ENCODE results near the gene CDIPT. TPM values are rescaled to one million over a fixed set of nuclear protein-coding genes. Genes with fewer than 3 reads are reported as not detected.
"Not testable (repeated sequence)": the region's sequence is repeated elsewhere in the genome, so short reads cannot be mapped to it uniquely, and the experiment has no call there.

Gene CDIPT
- total and polyA plus RNA-seq, 5 donors from 2014 or later, result 47.7 to 122 (median 106) TPM

DNA sequence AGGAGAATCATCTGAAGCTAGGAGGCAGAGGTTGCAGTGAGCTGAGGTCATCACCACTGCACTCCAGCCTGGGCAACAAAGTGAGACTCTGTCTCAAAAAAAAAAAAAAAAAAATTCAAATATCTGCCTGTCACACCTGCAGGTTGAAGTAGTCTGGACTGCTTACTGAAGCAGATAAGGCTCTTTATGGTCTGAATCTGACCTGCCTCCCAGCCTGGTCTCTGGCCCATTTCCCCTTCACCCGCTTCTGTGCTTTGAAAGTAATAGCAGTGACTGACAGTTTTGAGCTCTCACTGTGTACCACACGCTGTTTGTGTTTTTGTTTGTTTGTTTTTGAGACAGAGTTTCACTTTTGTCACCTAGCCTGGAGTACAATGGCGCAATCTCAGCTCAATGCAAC lies 30.5 kb upstream of the CDIPT start:
- Mint-ChIP-seq H3K9me3 (peaks cover 0 to 1% (median 0%) of the 10 kb centered on the region in 7 donors), H3K4me3 (no peak overlapping the region), H3K36me3 (no peaks in the 10 kb centered on the region), H3K4me1 (peaks cover 0 to 6% (median 2%) of the 10 kb centered on the region in 4 donors), H3K27me3 (peaks cover 26% of the 10 kb centered on the region), H3K27ac (no peak overlapping the region)
- peaks cover 9% of the 10 kb centered on the region for H3K27me3 ChIP-seq (ENCODE audit: control insufficient read depth, insufficient read depth, low read length)
- H3K9me3 ChIP-seq (ENCODE audit: control insufficient read depth in 2 of 2, low read length in 2 of 2), result no peaks in the 10 kb centered on the region
- no peak for DNase-seq
- no peaks in the 10 kb centered on the region for H3K36me3 ChIP-seq (ENCODE audit: control insufficient read depth, insufficient read depth, low read length)
- no peak for ATAC-seq (ENCODE audit: low read depth in 2 of 2)
- H3K4me1 ChIP-seq (ENCODE audit: control insufficient read depth, insufficient read depth, low read length, poor library complexity, severe bottlenecking), result no peaks in the 10 kb centered on the region
- no peak overlapping the region for H3K27ac ChIP-seq (ENCODE audit: insufficient read depth, low read length, poor library complexity, severe bottlenecking)
- H3K4me3 ChIP-seq (ENCODE audit: low read depth, low read length), result no peak overlapping the region

GRCh38 chr16:29892458-29892813 lies 29.4 kb upstream of the CDIPT start:
- Mint-ChIP-seq H3K4me3 (no peak overlapping the region), H3K36me3 (no peaks in the 10 kb centered on the region), H3K9me3 (peaks cover 0 to 1% (median 0%) of the 10 kb centered on the region in 7 donors), H3K27ac (no peak overlapping the region), H3K4me1 (peaks cover 0 to 3% (median under 1%) of the 10 kb centered on the region in 4 donors), H3K27me3 (peaks cover 17% of the 10 kb centered on the region)
- H3K27me3 ChIP-seq (ENCODE audit: control insufficient read depth, insufficient read depth, low read length), result peaks cover 3% of the 10 kb centered on the region
- no peak overlapping the region for H3K4me3 ChIP-seq (ENCODE audit: low read depth, low read length)
- DNase-seq (no peak), ATAC-seq (ENCODE audit: low read depth in 2 of 2) (no peak)
- H3K4me1 ChIP-seq (ENCODE audit: control insufficient read depth, insufficient read depth, low read length, poor library complexity, severe bottlenecking), result no peaks in the 10 kb centered on the region
- no peaks in the 10 kb centered on the region for H3K36me3 ChIP-seq (ENCODE audit: control insufficient read depth, insufficient read depth, low read length)
- H3K9me3 ChIP-seq (ENCODE audit: control insufficient read depth in 2 of 2, low read length in 2 of 2), result no peaks in the 10 kb centered on the region
- H3K27ac ChIP-seq (ENCODE audit: insufficient read depth, low read length, poor library complexity, severe bottlenecking), result no peak overlapping the region

DNA sequence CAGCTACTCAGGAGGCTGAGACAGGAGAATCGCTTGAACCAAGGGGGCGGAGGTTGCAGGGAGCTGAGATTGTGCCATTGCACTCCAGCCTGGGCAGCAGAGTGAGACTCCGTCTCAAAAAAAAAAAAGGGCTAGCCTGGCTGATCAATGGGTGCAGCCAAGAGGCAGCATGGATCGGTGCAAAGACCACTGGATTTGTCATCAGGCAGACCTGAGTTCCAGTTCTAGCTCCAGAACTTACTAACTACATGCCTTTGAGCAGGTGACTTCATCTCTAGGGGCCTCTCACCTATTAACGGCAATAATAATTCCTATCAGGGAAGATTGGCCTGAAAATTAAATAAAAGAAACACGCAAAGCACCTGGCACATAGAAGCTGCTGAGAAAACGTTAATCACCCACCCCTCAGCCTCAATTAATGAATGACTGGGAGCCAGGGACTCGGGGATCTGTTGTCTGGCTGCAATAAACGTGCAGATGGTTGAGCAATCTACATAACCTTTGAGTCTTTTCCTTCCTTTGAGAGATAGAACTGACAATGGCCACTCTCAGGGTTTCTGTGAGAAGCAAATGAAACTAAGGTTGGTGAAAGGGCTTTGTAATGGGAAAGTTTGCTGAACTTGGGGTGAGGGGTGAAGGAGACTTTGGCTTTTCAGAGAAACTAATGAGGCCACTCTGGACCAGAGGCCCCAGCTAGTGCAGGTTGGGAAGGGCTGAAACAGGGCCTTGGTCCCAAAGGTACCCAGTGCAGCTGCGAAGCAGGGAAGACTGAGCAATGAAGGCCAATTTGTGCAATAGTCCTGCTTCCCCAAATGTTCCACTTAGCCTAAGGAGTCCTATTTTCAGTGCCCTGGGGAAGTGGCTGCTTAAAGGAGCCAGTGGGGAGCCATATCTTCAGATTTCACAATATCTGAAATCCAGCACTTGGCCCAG lies 28.8 kb upstream of the CDIPT start:
- H3K9me3 ChIP-seq (ENCODE audit: control insufficient read depth in 2 of 2, low read length in 2 of 2), result no peaks in the 10 kb centered on the region
- Mint-ChIP-seq H3K27ac (no peak overlapping the region), H3K27me3 (peaks cover 13% of the 10 kb centered on the region), H3K4me1 (no peaks in the 10 kb centered on the region), H3K4me3 (no peak overlapping the region), H3K36me3 (no peaks in the 10 kb centered on the region), H3K9me3 (peaks cover 0 to 1% (median 0%) of the 10 kb centered on the region in 7 donors)
- no peak for DNase-seq
- no peaks in the 10 kb centered on the region for H3K27me3 ChIP-seq (ENCODE audit: control insufficient read depth, insufficient read depth, low read length)
- ATAC-seq (ENCODE audit: low read depth in 2 of 2), result no peak
- no peaks in the 10 kb centered on the region for H3K36me3 ChIP-seq (ENCODE audit: control insufficient read depth, insufficient read depth, low read length)
- H3K4me1 ChIP-seq (ENCODE audit: control insufficient read depth, insufficient read depth, low read length, poor library complexity, severe bottlenecking), result no peaks in the 10 kb centered on the region
- no peak overlapping the region for H3K4me3 ChIP-seq (ENCODE audit: low read depth, low read length)
- no peak overlapping the region for H3K27ac ChIP-seq (ENCODE audit: insufficient read depth, low read length, poor library complexity, severe bottlenecking)

DNA sequence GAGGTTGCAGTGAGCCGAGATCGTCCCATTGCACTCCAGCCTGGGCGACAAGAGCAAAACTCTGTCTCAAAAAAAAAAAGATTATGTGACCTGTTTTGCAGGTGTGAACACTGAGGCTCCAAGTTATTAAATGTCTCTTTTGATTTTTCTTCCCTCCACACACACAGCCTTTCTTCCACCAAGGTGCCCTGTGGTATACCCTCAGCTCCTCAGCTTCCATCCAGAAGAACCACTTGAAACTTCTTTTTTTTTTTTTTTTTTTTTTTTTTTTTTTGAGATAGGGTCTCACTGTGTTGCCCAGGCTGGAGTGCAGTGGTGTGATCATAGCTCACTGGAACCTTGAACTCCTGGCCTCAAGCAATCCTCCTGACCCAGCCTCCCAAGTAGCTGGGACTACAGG lies 26.3 kb upstream of the CDIPT start:
- H3K4me1 Mint-ChIP-seq; H3K36me3 Mint-ChIP-seq; H3K27ac ChIP-seq (ENCODE audit: insufficient read depth, low read length, poor library complexity, severe bottlenecking); DNase-seq; H3K4me3 Mint-ChIP-seq; H3K36me3 ChIP-seq (ENCODE audit: control insufficient read depth, insufficient read depth, low read length); H3K9me3 ChIP-seq (ENCODE audit: control insufficient read depth in 2 of 2, low read length in 2 of 2); H3K4me1 ChIP-seq (ENCODE audit: control insufficient read depth, insufficient read depth, low read length, poor library complexity, severe bottlenecking); H3K27me3 Mint-ChIP-seq; H3K9me3 Mint-ChIP-seq; ATAC-seq (ENCODE audit: low read depth in 2 of 2); H3K4me3 ChIP-seq (ENCODE audit: low read depth, low read length); H3K27me3 ChIP-seq (ENCODE audit: control insufficient read depth, insufficient read depth, low read length); H3K27ac Mint-ChIP-seq: not testable (repeated sequence)

DNA sequence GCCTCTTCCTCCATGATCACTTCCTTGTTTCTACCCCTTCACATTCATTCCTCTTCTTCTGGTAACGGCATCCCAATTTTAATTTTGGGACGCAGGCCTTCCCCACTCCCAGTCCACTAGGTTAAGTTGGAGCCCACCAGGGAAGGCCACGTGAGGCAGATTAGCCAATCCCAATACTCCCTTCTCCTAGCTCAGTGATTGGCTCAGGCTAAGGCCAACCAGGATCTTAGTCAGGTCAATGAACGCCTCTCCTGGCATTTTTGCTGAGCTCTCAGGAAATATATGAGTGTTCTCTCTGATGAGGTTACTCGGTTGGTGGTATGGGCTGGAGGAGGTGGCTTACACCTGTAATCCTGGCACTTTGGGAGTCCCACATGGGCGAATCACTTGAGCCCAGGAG lies 21.0 kb upstream of the CDIPT start:
- no peak for DNase-seq

DNA sequence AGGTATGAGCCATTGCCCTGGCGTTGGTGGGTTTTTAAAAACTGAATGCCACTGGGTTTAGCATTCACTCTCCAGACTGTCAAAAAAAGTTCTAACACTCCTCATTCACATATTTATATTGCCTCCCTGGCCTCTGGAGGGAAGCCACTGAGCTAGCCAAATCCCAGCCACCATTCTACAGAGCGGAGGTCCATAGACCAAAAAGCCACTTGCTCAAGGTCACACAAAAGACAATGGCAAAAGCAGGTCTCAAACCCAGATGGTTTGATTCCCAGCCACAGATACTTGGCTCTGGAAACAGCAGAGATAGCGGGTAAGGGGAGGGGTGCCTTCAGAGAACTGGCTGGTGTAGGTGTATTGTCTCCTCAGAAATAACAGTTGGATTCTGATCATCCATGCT lies 18.0 kb upstream of the CDIPT start:
- no peaks in the 10 kb centered on the region for H3K9me3 ChIP-seq (ENCODE audit: control insufficient read depth in 2 of 2, low read length in 2 of 2)
- no peaks in the 10 kb centered on the region for H3K36me3 ChIP-seq (ENCODE audit: control insufficient read depth, insufficient read depth, low read length)
- no peaks in the 10 kb centered on the region for H3K36me3 Mint-ChIP-seq
- peaks cover 0 to 5% (median 0%) of the 10 kb centered on the region in 7 donors for H3K9me3 Mint-ChIP-seq
- no peak for ATAC-seq (ENCODE audit: low read depth in 2 of 2)
- peaks cover 16% of the 10 kb centered on the region for H3K4me1 ChIP-seq (ENCODE audit: control insufficient read depth, insufficient read depth, low read length, poor library complexity, severe bottlenecking)
- DNase-seq, result no peak
- H3K27ac ChIP-seq (ENCODE audit: insufficient read depth, low read length, poor library complexity, severe bottlenecking), result no peak overlapping the region
- peaks cover 36% of the 10 kb centered on the region for H3K27me3 Mint-ChIP-seq
- no peak overlapping the region for H3K4me3 ChIP-seq (ENCODE audit: low read depth, low read length)
- H3K4me1 Mint-ChIP-seq, result peaks cover 0 to 15% (median 7%) of the 10 kb centered on the region in 4 donors
- no peak overlapping the region for H3K4me3 Mint-ChIP-seq
- H3K27ac Mint-ChIP-seq, result no peak overlapping the region
- H3K27me3 ChIP-seq (ENCODE audit: control insufficient read depth, insufficient read depth, low read length), result peaks cover 6% of the 10 kb centered on the region

More for the DNA sequence above, 21.0 kb upstream of the CDIPT start:
- Mint-ChIP-seq H3K4me1 (no peaks in the 10 kb centered on the region), H3K36me3 (no peaks in the 10 kb centered on the region), H3K27ac (no peak overlapping the region), H3K9me3 (peaks cover 0 to 5% (median 0%) of the 10 kb centered on the region in 7 donors), H3K27me3 (peaks cover 14% of the 10 kb centered on the region), H3K4me3 (no peak overlapping the region)
- Histone ChIP-seq H3K27me3 (ENCODE audit: control insufficient read depth, insufficient read depth, low read length) (no peaks in the 10 kb centered on the region), H3K36me3 (ENCODE audit: control insufficient read depth, insufficient read depth, low read length) (no peaks in the 10 kb centered on the region), H3K4me1 (ENCODE audit: control insufficient read depth, insufficient read depth, low read length, poor library complexity, severe bottlenecking) (no peaks in the 10 kb centered on the region), H3K9me3 (ENCODE audit: control insufficient read depth in 2 of 2, low read length in 2 of 2) (no peaks in the 10 kb centered on the region), H3K27ac (ENCODE audit: insufficient read depth, low read length, poor library complexity, severe bottlenecking) (no peak overlapping the region), H3K4me3 (ENCODE audit: low read depth, low read length) (no peak overlapping the region)
- no peak for ATAC-seq (ENCODE audit: low read depth in 2 of 2)

GRCh38 chr16:29878172-29878571 lies 15.1 kb upstream of the CDIPT start:
- no peaks in the 10 kb centered on the region for H3K36me3 Mint-ChIP-seq
- peaks cover 0 to 19% (median 7%) of the 10 kb centered on the region in 4 donors for H3K4me1 Mint-ChIP-seq
- no peak overlapping the region for H3K27ac ChIP-seq (ENCODE audit: insufficient read depth, low read length, poor library complexity, severe bottlenecking)
- peaks cover 0 to 3% (median 0%) of the 10 kb centered on the region in 7 donors for H3K9me3 Mint-ChIP-seq
- peaks cover 53% of the 10 kb centered on the region for H3K27me3 Mint-ChIP-seq
- no peak overlapping the region for H3K27ac Mint-ChIP-seq
- H3K27me3 ChIP-seq (ENCODE audit: control insufficient read depth, insufficient read depth, low read length), result peaks cover 6% of the 10 kb centered on the region
- no peaks in the 10 kb centered on the region for H3K36me3 ChIP-seq (ENCODE audit: control insufficient read depth, insufficient read depth, low read length)
- DNase-seq (no peak), ATAC-seq (ENCODE audit: low read depth in 2 of 2) (no peak)
- H3K4me3 ChIP-seq (ENCODE audit: low read depth, low read length), result no peak overlapping the region
- peaks cover 16% of the 10 kb centered on the region for H3K4me1 ChIP-seq (ENCODE audit: control insufficient read depth, insufficient read depth, low read length, poor library complexity, severe bottlenecking)
- H3K4me3 Mint-ChIP-seq, result peak overlapping the region in 2 of 4 donors; percentile 21 to 50
- no peaks in the 10 kb centered on the region for H3K9me3 ChIP-seq (ENCODE audit: control insufficient read depth in 2 of 2, low read length in 2 of 2)

All from CD4-positive, CD25-positive, alpha-beta regulatory T cell (primary cell).